A549 (cell line): ENCODE measurements around the gene LYZL6. TPM values are rescaled to one million over a fixed set of nuclear protein-coding genes. Genes with fewer than 3 reads are reported as not detected.
A peak's percentile ranks its signal among the peaks of the same experiment; 100 is the strongest.

Experiments
- ATAC-seq, 2 experiments: fragments of 200-7000 bp in 1 of 2; fragments of >200 bp in 1 of 2; cut with Nextera tagmentation in 1 of 2; cut with Tn5 transposase in 1 of 2; 3 replicates each; pipeline versions ENCODE4 v1.8.0 to v1.9.1; 2018 to 2020; ENCODE audit warnings: mild to moderate bottlenecking in 1 of 2, moderate library complexity in 1 of 2
- CTCF ChIA-PET: fragments of 300-600 bp; sonication (Branson Sonifier 250); formaldehyde crosslinking; extraction: SDS; loops from one replicate; lab custom pipeline; 2021; ENCODE audit warnings: antibody characterized with exemption, inconsistent platforms; lab: Yijun Ruan, JAX
- POLR2A ChIA-PET: fragments of 350-600 bp; formaldehyde crosslinking; extraction: SDS; loops from one replicate; lab custom pipeline; 2021; ENCODE audit warnings: antibody characterized with exemption, inconsistent platforms; lab: Yijun Ruan, JAX
- DNase-seq, 2 experiments: peaks; one replicate each; pipeline versions ENCODE4 v3.0.0 to v3.0.0-alpha.2; 2011 to 2016; ENCODE audit warnings: low read depth in 1 of 2, low spot score in 1 of 2
- FAIRE-seq: peaks from 2 replicates; lab custom pipeline; 2011; peaks lifted over from hg19 to GRCh38; lab: Jason Lieb, UNC
- H3K27ac ChIP-seq, 2 experiments: fragments of >200 bp; sonication (Bioruptor Twin); formaldehyde crosslinking; 3 replicates each; pipeline ENCODE4 v1.5.1; 2016 to 2017
- H3K4me1 ChIP-seq: fragments of >200 bp; sonication (Bioruptor Twin); formaldehyde crosslinking; 3 replicates; pipeline ENCODE4 v1.6.1; 2016
- H3K4me2 ChIP-seq: fragments of >200 bp; sonication (Bioruptor Twin); formaldehyde crosslinking; 3 replicates; pipeline ENCODE4 v1.6.1; 2016
- H3K4me3 ChIP-seq: fragments of >200 bp; sonication (Bioruptor Twin); formaldehyde crosslinking; 3 replicates; pipeline ENCODE4 v1.5.1; 2016
- H3K9me3 ChIP-seq: fragments of >200 bp; sonication (Bioruptor Twin); formaldehyde crosslinking; 3 replicates; pipeline ENCODE4 v1.6.1; 2016
- BHLHE40 ChIP-seq: IDR thresholded peaks from 2 replicates; pipeline ENCODE4 v1.6.1; 2012; ENCODE audit warnings: low read depth, low read length, inconsistent platforms
- CEBPB ChIP-seq, 2 experiments: fragments of >200 bp in 1 of 2; sonication (Bioruptor Twin) in 1 of 2; formaldehyde crosslinking in 1 of 2; IDR thresholded peaks; 2 replicates each; pipeline ENCODE4 v1.6.1; 2012 to 2016
- CHD2 ChIP-seq: fragments of 150-350 bp; IDR thresholded peaks from 2 replicates; pipeline ENCODE4 v1.6.1; 2014; ENCODE audit warnings: low read length; ENCODE audit not compliant: partially characterized antibody
- EHF ChIP-seq: fragments of 250-450 bp; sonication (Bioruptor Pico); IDR thresholded peaks from 2 replicates; pipeline ENCODE4 v1.5.0; 2020; ENCODE audit warnings: mild to moderate bottlenecking
- ESRRA ChIP-seq: fragments of 150-350 bp; IDR thresholded peaks from 2 replicates; pipeline ENCODE4 v1.6.1; 2014; ENCODE audit warnings: mild to moderate bottlenecking, low read length, borderline replicate concordance
- GATA3 ChIP-seq: IDR thresholded peaks from 2 replicates; pipeline ENCODE4 v1.6.1; 2012; ENCODE audit warnings: borderline replicate concordance
- HOXB13 ChIP-seq: fragments of 250-450 bp; sonication (Bioruptor Pico); IDR thresholded peaks from 2 replicates; pipeline ENCODE4 v1.5.0; 2020; ENCODE audit warnings: low read depth, mild to moderate bottlenecking, moderate library complexity
- HOXB5 ChIP-seq: fragments of 250-450 bp; sonication (Bioruptor Pico); IDR thresholded peaks from 2 replicates; pipeline ENCODE4 v1.5.0; 2020; ENCODE audit warnings: mild to moderate bottlenecking, moderate library complexity
- MAFK ChIP-seq: fragments of 450-650 bp; IDR thresholded peaks from 2 replicates; pipeline ENCODE4 v1.6.1; 2014; ENCODE audit not compliant: partially characterized antibody
- MAZ ChIP-seq: fragments of 150-350 bp; IDR thresholded peaks from 2 replicates; pipeline ENCODE4 v1.6.1; 2014; ENCODE audit warnings: antibody characterized with exemption, low read depth, low read length, borderline replicate concordance
- MYC ChIP-seq: IDR thresholded peaks from 2 replicates; pipeline ENCODE4 v1.6.1; 2012; ENCODE audit warnings: mild to moderate bottlenecking, inconsistent platforms, low read length, improper control_type of control experiment, borderline replicate concordance
- NPAS2 ChIP-seq: fragments of 250-450 bp; sonication (Bioruptor Pico); IDR thresholded peaks from 2 replicates; pipeline ENCODE4 v1.8.0; 2022; ENCODE audit warnings: mild to moderate bottlenecking, moderate library complexity, borderline replicate concordance
- POLR2A ChIP-seq: IDR thresholded peaks from 2 replicates; pipeline ENCODE4 v1.6.1; 2012; ENCODE audit warnings: mild to moderate bottlenecking, low read length
- POLR2AphosphoS2 ChIP-seq: conservative IDR thresholded peaks from 2 replicates; pipeline ENCODE4 v1.6.1; 2012; ENCODE audit warnings: low read length, improper control_type of control experiment, inconsistent platforms
- RCOR1 ChIP-seq: fragments of 150-350 bp; IDR thresholded peaks from 2 replicates; pipeline ENCODE4 v1.6.1; 2014; ENCODE audit warnings: antibody characterized with exemption, low read length, low read depth
- RNF2 ChIP-seq: fragments of 200-600 bp; sonication (generic); IDR thresholded peaks from 2 replicates; pipeline ENCODE4 v1.6.1; 2016; ENCODE audit warnings: low read depth, mild to moderate bottlenecking, antibody characterized with exemption, moderate library complexity, borderline replicate concordance
- SREBF2 ChIP-seq: fragments of 450-650 bp; IDR thresholded peaks from 2 replicates; pipeline ENCODE4 v1.6.1; 2014; ENCODE audit warnings: mild to moderate bottlenecking, moderate library complexity
- ZC3H11A ChIP-seq: fragments of 450-650 bp; IDR thresholded peaks from 2 replicates; pipeline ENCODE4 v1.6.1; 2014; ENCODE audit warnings: antibody characterized with exemption, mild to moderate bottlenecking
- ZNF302 ChIP-seq: fragments of 250-450 bp; sonication (Bioruptor Pico); IDR thresholded peaks from 2 replicates; pipeline ENCODE4 v1.9.0; 2021; ENCODE audit warnings: inconsistent platforms, mild to moderate bottlenecking, moderate library complexity
- ZSCAN20 ChIP-seq: fragments of 250-450 bp; sonication (Bioruptor Pico); IDR thresholded peaks from 2 replicates; pipeline ENCODE4 v1.8.0; 2022; ENCODE audit warnings: mild to moderate bottlenecking, moderate library complexity
- WGBS: methylation state at CpG from one replicate; pipeline ENCODE4 v1.1.6; 2017; ENCODE audit errors: missing lambda C conversion rate; 5-methylcytosine and 5-hydroxymethylcytosine counted together
- polyA minus RNA-seq: library from RNA; depleted of rRNA, polyadenylated mRNA; stranded (reverse); fragments of >200 nt; gene quantifications from 2 replicates; pipeline ENCODE4 v1.2.3, GENCODE V29; 2011; rRNA and poly(A)+ RNA removed
- polyA plus RNA-seq, 4 experiments: library from polyadenylated mRNA; depleted of rRNA in 3 of 4; stranded (reverse); fragments of >200 nt; fragmentation: RNase III in 1 of 4; extraction: RNeasy Plus Mini Kit Qiagen cat#74134 plus additional on column Dnase treatment in 1 of 4; gene quantifications; 2 replicates in 3 of 4; 3 replicates in 1 of 4; pipeline ENCODE4 v1.2.3, GENCODE V29; 2011 to 2017
- TF ChIP-seq, protein P1 (sequence below): fragments of 150-350 bp; IDR thresholded peaks from 2 replicates; pipeline ENCODE4 v1.6.1; 2014; ENCODE audit warnings: low read depth, mild to moderate bottlenecking, low read length
- TF ChIP-seq, protein P2 (sequence below): fragments of >200 bp; sonication (Bioruptor Twin); formaldehyde crosslinking; IDR thresholded peaks from 2 replicates; pipeline ENCODE4 v1.6.1; 2016

The LYZL6 gene, protein sequence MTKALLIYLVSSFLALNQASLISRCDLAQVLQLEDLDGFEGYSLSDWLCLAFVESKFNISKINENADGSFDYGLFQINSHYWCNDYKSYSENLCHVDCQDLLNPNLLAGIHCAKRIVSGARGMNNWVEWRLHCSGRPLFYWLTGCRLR
- not detected in 2 replicates for polyA plus RNA-seq (2011; rRNA removed)
- polyA plus RNA-seq (2012; cell fraction: cytosol; rRNA removed) = not detected in 2 replicates
- polyA plus RNA-seq (2012; cell fraction: nucleus; rRNA removed) = not detected in 2 replicates
- not detected in 3 replicates for polyA plus RNA-seq (2017; fragmentation: RNase III; extraction: RNeasy Plus Mini Kit Qiagen cat#74134 plus additional on column Dnase treatment)
- not detected in 2 replicates for polyA minus RNA-seq

DNA sequence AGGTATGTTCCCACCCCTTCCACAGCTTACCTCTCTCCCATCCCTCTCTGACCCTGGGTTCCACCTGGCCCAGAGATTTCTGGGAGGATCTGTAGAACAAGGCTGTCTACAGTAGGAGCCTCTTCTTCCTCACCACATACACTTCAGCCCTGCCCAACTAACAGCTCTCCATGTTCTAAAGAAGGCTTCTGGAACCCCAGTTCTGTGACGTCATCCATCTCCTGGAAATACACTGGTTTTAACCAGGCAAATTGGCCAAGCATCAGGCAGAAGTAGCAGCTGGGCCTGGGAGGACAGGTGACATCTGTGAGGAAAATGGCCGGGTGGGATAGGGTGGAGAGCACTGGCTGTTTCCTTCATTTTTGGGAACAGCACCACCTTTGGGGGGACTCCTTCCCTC is at the start of gene LYZL6:
Gene LYZL6, minus strand, starts transcription at position 177 of the 400 bp plus-strand sequence. CDS start 4,357 bp downstream, outside the sequence.
- FAIRE-seq = no peak
- no peak for TF ChIP-seq CEBPB (IDR thresholded peaks at IDR 0.05)
- no peak for TF ChIP-seq MAFK
- TF ChIP-seq MYC = no peak
- no peak for TF ChIP-seq BHLHE40
- TF ChIP-seq CHD2 = no peak
- TF ChIP-seq ZSCAN20 = no peak
- TF ChIP-seq, protein P1, sequence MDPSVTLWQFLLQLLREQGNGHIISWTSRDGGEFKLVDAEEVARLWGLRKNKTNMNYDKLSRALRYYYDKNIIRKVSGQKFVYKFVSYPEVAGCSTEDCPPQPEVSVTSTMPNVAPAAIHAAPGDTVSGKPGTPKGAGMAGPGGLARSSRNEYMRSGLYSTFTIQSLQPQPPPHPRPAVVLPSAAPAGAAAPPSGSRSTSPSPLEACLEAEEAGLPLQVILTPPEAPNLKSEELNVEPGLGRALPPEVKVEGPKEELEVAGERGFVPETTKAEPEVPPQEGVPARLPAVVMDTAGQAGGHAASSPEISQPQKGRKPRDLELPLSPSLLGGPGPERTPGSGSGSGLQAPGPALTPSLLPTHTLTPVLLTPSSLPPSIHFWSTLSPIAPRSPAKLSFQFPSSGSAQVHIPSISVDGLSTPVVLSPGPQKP = no peak
- TF ChIP-seq HOXB13 (CRISPR knock-in tag) = no peak
- TF ChIP-seq POLR2AphosphoS2 = no peak
- no peak for TF ChIP-seq ESRRA
- no peak for TF ChIP-seq ZNF302 (CRISPR knock-in tag)
- TF ChIP-seq EHF = no peak
- TF ChIP-seq, protein P2, sequence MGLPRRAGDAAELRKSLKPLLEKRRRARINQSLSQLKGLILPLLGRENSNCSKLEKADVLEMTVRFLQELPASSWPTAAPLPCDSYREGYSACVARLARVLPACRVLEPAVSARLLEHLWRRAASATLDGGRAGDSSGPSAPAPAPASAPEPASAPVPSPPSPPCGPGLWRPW = no peak
- TF ChIP-seq ZC3H11A = no peak
- TF ChIP-seq HOXB5 (CRISPR knock-in tag) = no peak
- TF ChIP-seq GATA3 = no peak
- TF ChIP-seq MAZ = no peak
- no peak for TF ChIP-seq POLR2A
- TF ChIP-seq RNF2 = no peak
- no peak for TF ChIP-seq NPAS2
- Histone ChIP-seq H3K4me1 (0 out of 3 replicates have a peak, but pooled peaks cover 4% of the 10 kb centered on the region), H3K4me2 (no peak within 1 kb of the TSS), H3K27ac (no peak within 1 kb of the TSS), H3K9me3 (no peaks in the 10 kb centered on the region), H3K4me3 (no peak within 1 kb of the TSS)
- no peak for ATAC-seq
- ChIA-PET POLR2A (no interaction called here), CTCF (interaction anchor here (0.6 to 1.9 kb wide), 5 partner anchors 10 to 540 kb away, joined by 3 to 7 read pairs (median 3); no protein-coding TSS in a partner anchor)
- 23% methylated on average over 2 of the region's 2 CpGs for WGBS
- no peak for DNase-seq

DNA sequence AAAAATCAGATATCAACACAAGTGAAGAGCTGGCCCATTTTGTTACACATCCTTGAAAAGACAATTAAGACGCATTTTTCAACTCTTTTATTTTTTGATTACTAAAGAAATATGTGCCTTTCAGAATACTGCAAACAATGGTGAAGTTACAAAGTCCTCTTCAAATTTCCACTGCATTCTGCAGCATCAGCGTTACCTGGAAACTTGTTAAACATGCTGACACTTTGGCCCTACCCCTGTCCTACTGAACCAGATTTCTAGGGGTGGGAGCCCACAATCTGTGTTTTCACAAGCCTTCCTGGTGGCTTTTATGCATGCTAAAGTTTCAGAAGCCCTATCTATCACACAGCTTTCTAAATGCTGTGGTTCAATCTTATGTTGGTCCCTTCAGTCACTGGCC is 47.6 kb upstream of the LYZL6 start:
- no peak for DNase-seq
- FAIRE-seq = no peak
- CTCF ChIA-PET = interaction anchor here (1.5 kb wide), 1 partner anchor 9 kb away, joined by 5 read pairs; no protein-coding TSS in a partner anchor
- no peaks in the 10 kb centered on the region for H3K4me1 ChIP-seq
- no peak overlapping the region for H3K4me2 ChIP-seq
- TF ChIP-seq MAFK (peak; percentile 61), RCOR1 (no peak)
- 39% methylated on average over 2 of the region's 2 CpGs for WGBS
- POLR2A ChIA-PET = no interaction called here
- no peak overlapping the region for H3K27ac ChIP-seq
- no peak overlapping the region for H3K4me3 ChIP-seq
- ATAC-seq = no peak
- peaks cover 17% of the 10 kb centered on the region; the same call in 2 of the 3 replicates for H3K9me3 ChIP-seq

DNA sequence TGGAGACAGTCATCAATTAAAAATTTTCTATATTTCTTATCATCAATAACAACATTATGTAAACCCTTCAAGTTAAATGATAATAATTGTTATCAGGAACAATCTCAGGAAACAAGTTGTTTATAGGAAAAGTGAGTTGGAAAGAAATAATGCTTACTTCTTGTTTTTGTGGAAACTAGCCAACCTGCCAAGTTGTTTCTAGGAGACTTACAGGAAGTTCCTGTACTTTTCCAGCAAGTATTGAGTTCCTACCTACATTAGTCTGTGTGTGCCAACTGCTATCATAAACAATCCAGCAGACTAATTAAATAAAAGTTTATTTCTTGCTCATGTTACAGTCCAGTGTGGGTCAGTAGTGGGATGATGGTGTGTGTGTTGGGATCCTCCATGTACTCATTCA is 44.7 kb upstream of the LYZL6 start:
- no peak for DNase-seq
- no peak for ATAC-seq
- H3K4me1 ChIP-seq = no peaks in the 10 kb centered on the region
- H3K9me3 ChIP-seq = peaks cover 6% of the 10 kb centered on the region; the same call in 1 of the 3 replicates
- no peak overlapping the region for H3K4me2 ChIP-seq
- ChIA-PET POLR2A (no interaction called here), CTCF (interaction anchor here (2.0 kb wide), 1 partner anchor 160 kb away, joined by 7 read pairs; no protein-coding TSS in a partner anchor)
- TF ChIP-seq BHLHE40 (no peak), SREBF2 (no peak)
- H3K4me3 ChIP-seq = no peak overlapping the region
- FAIRE-seq = no peak
- H3K27ac ChIP-seq = no peak overlapping the region
